ENCODE results near the gene BMPER.

- TF ChIP-seq CTCF (tag by site-specific recombination; IDR thresholded peaks at IDR 0.05) (no peak), ZNF707 (tag by site-specific recombination; IDR thresholded peaks at IDR 0.05) (no peak), ELK4 (IDR thresholded peaks at IDR 0.05; ENCODE audit: borderline replicate concordance, low read depth, low read length) (no peak), PBX3 (CRISPR knock-in tag; IDR thresholded peaks at IDR 0.05) (no peak)
These were observed 40.9 kb downstream of the BMPER start for GRCh38 chr7:33946094-33946699.
